HG02981 (cell line): Measurements from ENCODE around the gene VSX1.
A peak's percentile ranks its signal among the peaks of the same experiment; 100 is the strongest.

Experiments
- ATAC-seq: cut with Tn5 transposase; IDR thresholded peaks from one replicate; pipeline ENCODE4 v1.9.1; 2021; ENCODE audit warnings: mild to moderate bottlenecking, moderate library complexity; ENCODE audit not compliant: unreplicated experiment

VSX1 gene

DNA sequence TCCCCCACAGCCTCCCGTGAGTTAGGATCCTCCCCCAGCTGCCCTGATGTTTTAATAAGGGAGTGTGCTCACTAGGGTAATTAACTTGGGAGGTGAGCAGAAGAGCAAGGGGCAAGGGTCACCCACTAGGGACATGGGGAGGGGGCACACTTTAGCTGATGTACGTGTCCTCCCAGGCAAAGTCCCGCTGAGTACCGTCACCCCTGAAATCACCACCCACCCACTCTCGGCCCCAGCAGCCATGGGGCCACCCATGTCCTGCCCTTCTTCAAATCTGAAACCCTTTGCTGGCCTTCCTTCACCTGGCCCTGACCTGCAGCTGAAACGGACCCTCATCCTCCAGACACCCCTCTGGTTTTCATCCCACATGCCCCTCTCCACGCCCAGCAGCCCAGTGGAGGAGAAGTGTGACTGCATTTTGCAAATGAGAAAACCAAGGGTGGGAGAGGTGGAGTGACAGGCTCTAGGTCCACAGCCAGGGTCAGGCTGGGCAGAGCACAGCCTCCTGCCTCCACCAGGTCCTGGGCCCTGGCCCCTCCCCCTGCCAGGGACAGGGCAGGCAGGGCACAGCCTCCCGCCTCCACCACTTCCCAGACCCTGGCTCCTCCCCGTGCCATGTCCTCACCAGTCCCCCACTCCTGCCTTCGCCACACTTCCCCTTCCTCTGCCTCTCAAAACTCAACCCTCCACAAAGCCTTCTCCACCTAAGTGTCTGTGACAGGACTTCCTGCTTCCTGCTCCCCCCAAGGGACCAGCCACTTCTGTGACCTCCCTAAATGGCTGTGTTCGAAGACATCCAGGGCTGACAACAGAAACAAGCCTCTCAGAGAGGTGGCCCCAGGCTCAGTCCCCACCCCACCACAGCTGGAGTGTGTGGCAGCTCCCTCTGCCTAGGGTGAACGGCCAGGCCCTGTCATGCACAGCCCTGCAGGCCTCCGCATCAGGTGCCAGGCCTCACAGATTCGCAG, 39.1 kb downstream of the VSX1 start:
- ATAC-seq = peak; percentile 95

DNA sequence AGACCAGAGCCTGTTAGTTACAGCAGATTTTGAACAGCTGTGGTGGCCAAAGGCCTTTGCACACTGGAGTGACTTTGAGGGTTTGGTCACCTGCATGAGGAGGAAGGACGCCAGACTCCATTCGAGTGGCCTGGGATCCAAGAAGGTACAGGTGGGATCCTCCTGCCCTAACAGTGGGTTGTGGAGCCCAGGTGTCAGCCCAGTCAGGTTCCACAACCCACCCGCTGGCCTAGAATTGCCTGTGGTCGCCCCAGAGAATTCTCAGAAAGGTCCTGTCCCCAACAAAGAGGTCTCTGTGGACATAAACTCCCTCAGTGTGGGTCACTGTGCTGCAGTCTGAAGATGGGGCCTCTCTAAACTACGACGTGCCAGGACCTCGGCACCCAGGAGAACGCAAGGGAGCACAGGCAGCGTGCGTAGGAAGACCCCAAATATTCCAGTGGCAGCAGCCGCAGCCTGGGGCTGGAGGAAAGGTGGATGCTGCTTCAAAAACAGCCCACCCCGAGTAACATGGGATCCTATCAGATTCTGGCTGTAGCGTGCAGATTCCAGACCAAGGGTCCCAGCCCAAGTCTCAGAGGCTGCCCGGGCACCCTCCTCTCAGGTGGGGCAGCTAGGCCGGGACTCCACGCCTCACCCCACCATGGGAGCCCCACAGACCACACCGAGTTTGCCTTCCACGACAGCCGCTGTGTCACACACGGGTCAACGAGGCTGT, 40.0 kb downstream of the VSX1 start:
- no peak for ATAC-seq

DNA sequence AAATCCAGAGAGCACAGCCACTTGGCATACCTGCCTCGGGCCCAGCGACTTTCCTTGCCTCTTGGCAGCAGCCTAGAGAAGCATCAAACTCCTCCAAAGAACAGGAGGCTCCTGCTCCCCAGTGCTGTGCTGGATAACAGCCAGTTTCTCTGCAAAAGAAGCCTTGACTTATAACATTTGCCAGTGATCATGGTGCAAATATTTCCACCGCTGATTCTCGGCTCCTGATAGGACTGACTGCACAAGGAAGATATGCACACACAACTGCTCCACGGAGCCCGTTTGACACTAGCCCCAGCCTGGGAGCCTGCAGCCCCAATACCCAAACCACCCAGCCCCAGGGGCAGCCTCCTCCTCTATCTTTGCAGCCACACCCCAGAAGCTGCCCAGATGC, 41.5 kb downstream of the VSX1 start:
- ATAC-seq = no peak

DNA sequence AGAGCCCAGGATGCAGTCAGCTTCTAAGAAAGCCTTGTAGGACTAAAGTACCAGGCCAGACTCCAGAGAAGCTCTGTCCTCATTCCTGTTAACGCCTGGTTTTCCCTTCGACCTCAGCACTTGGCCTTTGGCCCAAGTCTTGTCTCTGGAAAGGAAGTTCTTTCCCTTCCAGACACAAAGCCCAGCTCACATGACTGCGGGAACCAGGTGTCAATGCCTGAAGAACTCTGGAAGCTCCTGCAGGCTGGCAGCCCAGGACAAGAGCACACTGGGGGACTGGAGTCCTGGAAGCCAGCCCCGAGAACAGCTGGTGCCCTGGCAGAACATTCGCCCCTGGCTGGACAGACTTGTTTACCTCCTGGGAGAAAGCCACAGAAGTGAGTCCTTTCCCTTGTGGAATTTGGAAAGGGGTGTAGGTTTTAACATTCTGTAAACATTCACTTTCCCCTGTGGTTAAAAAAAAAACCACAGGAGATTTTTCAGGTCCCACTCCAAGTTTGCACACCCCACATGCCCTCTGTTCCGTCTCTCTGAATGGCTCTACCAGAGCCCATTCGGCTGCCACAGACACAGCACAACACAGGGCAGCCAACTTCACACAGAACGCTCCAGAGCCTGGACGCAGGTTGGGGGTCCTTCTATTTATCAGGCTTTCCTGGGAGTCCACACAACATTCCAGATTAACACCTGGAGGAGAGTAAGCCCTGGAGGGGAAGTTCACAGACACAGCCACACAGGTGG, 42.1 kb downstream of the VSX1 start:
- no peak for ATAC-seq

DNA sequence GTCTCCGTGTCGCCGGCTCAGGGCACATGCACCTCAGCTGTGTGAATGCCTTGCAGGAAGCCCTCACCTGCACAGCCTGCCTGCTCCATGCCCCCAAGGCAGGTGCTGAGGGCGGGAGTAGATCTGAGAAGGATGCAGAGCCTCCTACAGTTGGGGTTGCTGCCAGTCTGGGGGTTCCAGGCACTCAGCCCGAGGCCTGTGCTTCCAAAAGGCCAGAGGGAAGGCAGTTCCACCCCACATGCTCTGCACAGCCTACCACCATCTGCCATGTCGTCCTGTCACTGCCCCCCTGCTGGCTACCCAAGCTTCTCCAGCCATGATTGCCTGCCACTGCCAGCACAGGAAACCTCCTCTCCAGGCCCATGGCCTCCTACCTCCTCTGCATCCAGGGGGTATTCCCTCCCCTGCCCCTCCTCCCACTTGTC, 43.3 kb downstream of the VSX1 start:
- no peak for ATAC-seq

DNA sequence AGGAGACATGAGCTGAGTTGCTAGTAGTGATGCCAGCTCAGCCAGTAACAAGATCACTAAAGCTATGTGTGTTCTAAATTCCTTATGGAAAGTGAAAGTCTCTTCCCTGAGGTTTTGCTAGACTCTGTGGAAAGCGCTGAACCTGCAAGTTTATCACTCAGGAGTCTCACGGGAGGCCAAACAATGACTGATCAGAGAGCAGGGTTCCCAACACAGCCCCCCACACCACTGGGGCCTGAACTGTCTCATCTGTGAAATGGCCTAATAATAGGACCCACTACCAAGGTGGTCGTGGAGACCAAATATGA, 43.9 kb downstream of the VSX1 start:
- ATAC-seq = no peak

DNA sequence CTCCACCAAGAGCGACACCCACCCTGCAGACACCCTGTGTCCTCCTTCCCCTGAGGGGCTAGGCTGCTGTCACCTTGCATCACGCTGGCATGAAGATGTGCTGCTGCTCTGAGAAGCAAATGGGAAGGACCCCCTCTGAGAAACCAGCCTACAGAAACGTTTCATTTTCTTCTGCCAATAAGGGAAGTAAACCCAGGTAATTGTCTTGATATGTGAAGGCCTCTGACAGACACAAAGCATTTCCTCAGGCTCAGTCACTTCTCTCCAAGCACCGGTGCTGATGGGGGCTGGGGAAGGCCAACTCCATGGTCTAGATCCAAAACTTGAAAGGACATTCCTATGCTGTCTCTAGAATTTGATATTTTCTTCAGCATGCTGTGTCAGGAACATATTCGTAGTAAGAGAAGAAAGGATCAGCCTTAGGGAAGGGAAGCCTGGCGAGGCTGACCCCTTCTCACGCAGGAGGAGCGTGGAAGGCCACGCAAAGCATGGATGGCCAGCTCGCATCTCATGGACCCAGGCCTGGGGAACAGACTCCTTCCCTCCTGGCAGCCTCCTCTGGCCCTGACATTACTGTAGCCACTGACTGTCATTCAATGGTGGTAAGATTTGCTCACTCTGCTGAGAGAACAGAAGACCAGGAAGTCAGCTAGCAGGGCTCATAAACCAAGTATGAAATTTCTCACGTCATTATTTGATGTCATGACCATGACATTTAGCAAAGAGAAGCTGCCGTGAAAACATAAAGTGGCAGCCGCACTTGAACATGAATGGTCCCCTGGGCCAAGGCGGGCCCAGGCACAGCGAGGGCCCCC, 44.4 kb downstream of the VSX1 start:
- ATAC-seq = no peak

DNA sequence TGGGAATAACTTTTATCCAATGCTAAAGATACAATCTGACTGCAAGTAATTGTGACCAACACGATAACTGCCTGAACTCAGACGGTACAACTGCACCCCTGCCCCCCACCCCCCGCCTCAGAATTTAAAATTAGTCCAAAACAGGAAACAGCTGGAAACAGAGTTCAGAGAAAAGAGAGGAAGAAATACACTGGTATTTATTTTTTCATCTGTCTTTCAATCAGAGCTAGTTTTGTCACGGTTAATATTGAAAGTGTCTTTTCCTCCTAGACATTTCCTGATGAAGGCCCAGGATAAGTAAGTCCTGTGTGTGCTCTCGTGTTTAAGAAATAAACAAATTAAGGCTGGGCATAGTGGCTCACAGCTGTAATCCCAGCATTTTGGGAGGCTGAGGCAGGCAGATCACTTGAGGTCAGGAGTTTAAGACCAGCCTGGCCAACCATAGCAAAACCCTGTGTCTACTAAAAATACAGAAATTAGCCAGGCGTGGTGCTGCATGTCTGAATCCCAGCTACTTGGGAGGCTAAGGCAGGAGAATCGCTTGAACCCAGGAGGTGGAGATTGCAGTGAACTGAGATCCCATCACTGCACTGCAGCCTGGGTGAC, 45.5 kb downstream of the VSX1 start:
- no peak for ATAC-seq

DNA sequence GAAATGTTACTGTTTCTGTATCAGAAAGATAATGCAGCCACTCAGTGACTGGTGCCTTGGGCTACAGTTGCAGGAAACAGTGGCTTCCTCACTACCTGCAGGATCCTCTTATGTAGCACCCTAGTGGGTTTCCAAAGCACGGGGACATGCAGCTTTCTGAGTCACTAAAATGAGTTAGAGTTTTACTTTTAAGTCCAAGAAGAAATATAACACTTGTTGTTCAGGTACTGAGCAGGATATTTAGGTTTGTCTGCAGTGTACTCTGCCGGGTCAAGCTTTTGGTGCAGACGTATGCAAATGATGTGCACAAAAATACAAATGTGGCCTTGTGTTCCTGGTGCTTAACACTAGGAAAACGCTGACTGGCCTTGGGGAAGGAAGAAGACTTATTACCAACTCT, 46.0 kb downstream of the VSX1 start:
- no peak for ATAC-seq

DNA sequence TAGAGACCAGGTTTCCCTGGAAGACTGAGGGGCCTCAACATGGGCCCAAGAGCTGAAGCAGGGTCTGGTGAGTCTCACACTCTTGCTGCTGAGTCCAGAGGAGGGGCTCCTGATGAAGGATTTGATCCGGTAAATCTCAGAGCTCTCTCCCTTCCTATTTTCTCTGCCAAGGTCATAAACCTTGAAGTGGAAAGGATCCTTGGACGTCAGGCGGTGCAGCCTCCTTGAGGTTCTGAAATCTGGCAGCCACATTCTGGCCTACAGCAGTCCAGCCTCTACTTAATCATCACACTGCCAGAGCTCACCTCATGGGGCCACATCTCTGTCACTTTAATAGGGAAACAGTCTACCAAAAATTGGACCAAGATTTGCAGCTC, 48.0 kb downstream of the VSX1 start:
- no peak for ATAC-seq

DNA sequence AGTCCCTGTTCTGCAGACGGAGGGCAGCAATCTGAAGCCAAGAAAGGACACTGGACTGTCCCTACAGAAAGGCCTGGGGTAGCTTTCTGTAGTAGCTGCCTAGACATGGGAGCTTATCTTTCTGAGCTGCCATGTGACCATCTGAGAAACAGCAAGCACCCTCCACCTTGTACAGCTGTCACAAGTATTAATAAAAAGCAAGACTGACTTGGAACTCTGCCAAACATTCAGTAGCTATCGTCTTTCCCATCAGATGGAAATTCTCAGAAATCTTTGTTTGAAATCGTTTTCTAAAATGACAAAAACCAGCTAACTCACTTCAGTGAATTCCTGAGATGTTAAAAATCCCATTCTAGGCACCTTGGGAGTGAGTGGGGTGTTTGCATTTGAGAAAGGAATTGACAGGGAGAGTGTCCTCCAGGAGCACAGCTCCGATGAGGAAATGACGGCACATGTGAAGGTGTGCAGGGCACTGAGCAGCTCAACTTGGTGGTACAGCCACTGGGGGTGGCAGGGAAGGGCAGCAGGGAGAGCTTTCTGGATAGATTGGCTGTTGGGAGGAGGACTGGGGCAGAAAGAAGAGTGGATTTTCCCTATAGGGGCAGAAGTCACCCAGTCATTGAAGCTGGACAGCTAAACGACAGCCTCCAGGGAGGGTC, 48.5 kb downstream of the VSX1 start:
- ATAC-seq = no peak

DNA sequence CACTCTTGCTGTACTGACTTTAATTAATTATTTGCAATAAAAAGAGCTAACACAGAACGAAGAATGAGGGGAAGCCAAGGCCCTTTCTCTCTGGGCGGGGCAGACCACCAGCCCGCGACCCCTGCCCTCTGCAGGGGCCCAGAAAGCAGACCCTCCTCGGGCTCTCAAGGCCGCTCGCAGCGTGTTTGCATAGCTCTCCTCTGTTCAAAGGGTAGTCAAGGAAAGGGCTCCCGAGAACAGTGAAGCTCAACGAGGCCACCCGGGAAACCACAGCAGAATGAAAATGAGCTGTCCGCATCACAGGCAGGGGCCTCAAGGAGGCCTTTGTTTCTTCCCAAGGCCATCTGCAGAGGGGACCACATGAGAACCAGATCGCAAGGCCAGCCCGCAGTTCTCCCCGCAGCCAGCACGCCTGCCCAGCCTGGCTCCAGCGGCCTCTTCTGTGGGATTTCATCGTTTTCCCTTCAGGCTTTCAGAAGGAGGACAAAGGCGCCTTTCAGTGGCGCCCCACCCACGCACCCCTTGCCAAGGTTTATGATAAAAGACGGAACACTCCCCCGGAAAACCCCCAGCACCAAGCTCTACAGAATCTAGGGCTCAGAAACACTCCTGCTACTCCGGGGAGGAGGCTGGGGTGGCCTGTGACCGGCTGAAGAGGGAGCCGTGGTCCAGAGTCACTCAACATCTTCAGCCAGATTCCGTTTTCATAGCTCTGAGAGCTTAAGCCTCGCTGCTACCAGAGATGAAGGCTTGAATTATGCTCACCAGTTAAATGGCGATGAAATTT, 49.3 kb downstream of the VSX1 start:
- ATAC-seq = no peak

DNA sequence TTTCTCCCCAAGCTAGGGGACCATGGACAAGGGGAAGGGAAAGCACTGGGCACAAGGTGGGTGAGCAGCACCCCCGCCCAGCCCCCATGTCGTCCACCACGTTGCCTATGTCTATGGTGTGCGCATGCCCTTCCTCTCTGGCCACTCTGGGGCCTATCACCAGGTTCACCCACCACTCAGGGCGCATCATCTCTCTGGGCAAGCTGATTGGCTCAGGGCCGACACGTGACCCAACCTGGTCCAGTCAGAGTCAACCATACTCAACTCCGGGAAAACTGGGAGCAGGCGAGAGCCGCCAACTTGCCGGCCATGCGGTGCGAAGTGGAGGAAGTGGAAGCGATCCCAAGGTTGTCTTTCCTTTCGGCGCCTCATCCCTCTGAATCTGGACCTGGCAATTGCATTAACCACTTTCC, 49.9 kb downstream of the VSX1 start:
- ATAC-seq = no peak

DNA sequence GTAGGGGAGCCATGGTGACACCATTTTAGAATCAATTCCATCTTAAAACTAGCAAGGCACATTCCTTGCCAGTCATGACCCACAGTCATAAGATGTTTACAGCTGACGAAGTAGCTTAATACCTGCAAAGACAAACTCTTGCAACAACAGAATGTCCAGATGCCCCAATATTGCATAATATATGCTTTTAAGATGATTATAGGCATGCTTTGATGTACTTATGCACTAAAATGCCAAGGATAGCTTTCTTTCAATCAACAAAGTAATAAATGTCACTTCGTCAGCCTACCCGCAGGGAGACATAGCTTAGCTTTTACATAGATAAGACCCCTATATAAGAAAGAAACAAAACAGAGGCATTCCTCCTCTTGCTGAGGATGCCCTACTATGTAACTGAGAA, 50.7 kb downstream of the VSX1 start:
- no peak for ATAC-seq

DNA sequence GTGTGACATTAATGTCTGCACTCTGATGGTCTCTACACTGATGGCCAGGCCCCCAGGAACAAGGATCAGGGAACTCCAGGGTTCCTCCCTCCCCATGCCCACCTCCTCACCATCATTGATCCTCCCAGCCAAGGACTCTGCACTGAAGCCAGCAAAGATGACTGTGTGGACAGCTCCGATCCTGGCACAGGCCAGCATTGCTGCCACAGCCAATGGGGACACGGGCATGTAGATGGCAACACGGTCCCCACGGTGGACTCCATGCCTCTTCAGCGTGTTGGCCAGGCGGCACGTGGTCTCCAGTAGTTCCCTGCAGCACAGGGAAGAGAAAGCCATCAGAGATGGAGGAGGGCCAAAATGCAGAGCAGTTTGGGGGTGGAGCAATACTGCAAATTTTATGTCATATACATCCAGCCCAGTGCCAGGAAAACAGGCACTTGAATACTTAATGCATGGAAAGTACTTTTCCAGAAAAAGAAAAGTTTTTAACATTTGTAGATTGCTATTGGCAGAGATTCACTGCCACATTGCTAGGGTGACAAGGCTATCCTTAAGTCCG, 51.2 kb downstream of the VSX1 start:
- ATAC-seq = no peak

DNA sequence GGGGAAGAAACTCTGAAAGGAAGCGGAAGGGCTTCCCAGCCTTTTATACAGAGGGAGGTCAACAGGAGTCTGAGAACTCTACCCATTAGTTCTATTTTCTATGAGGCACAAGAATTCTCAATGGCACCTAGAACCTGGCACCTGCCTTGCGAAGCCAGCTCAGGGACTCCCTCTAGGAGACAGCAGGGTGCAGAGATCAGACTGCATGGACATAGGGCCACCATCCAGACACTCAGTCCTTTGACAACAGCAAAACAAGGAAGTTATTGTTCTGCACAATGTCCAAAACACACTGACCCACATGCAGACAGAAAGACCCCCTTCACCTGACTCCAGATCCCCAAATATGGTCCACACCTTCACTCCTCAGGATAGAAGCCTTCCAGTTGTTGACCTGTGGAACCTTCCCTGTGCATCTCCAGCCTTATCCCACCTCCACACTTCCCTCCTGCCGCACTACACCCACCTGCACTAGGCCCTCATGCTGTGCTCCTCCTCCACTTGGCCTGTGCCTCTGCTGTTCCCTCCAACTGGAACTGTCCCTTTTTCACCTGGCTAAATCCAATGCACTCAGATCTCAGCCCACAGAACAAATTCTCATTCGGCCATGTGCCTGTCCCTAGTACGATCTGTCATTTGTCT, 51.8 kb downstream of the VSX1 start:
- no peak for ATAC-seq

DNA sequence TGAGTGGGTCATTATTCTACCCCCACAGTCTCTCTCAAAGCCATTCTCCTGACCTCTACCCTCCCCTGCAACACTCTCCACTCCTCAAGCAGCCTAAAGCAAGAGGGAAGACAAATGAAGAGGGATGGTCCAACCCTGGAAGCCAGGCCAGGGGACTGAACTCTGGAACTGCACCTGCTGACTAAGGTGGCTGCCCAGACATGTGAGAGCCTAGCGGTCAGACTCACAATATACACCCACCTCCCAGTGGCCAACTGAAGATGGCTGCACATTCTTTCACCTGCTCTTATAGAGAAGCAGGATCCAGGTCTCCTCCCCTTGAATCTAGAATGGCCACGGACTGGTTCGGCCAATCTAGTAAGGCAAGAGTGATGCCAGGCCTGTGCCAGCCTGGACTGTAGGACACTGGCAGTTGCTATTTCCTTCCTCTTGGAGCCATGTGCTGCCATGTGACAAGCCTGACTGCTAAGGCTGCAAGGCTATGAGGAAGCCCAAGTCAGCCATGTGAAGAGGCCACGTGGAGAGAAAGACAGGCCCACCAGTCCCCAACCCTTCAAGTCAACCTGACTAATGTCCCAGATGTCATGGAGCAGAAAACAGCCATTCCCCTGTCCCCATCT, 55.8 kb downstream of the VSX1 start:
- ATAC-seq = no peak
